Activated CD8-positive, alpha-beta memory T cell treated with anti-CD3 and anti-CD28 coated beads, Interleukin-2, amount 50 U/mL, for 48 hours (primary cell): Measurements from ENCODE around the gene TLE3.
A peak's percentile ranks its signal among the peaks of the same experiment; 100 is the strongest.

Experiments
- DNase-seq: peaks from one replicate; pipeline ENCODE4 v3.0.0-alpha.2; 2020

Gene TLE3

GRCh38 chr15:70026991-70027390 is 70.7 kb downstream of the TLE3 start:
- no peak for DNase-seq

GRCh38 chr15:70025413-70026296 is 72.1 kb downstream of the TLE3 start:
- DNase-seq, result no peak

DNA sequence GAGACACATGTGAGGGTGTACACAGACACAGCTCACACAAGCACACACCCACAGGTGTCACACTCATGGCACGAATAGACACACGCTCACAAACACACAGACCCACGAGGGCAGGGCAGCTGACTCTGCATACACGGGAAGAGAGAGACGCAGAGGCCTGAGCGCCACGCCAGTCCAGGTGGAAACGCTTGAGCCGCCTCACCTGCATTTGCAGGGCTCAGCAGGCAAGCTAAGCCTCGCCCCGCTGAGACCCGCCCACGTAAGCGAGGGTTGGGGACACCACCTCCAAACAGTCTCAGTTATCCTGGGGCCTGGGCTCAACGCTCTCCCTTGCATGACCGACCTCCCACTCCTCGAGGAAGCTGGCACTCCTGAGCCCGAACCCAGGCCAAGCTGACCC is 73.2 kb downstream of the TLE3 start:
- DNase-seq, result no peak

GRCh38 chr15:70023769-70024491 is 73.8 kb downstream of the TLE3 start:
- DNase-seq, result no peak

DNA sequence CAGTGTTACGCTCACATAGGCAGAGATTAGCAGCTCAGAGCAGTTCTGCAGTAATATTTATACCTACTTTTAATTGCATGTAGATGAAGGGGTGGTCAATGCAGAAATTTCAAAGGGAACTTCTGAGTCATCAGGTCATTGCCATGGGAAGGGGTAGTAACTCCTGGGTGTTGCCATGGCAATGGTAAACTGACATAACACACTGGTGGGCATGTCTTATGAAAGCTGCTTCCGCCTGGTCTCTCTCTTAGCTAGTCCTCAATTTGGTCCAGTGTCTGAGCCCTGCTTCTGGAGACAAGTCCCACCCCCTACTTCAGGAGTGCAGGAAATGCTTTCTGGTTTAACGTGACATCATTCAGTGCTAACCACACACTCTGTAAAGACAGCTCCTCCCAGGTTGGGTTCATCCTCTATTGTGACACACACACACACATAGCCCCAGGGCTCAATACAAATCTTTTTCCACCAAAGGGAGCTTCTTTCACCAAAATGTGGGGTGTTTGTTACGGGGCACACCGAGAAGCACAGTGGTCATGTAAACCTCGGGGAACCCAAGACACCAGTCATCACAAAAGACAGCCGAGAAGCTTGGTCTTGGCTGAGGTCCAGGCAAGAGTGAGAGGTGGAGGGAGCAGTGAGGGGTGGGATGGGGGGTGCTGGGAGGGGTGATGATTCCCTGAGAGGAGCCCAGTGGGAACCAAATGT is 74.5 kb downstream of the TLE3 start:
- DNase-seq, result peak; percentile 60

DNA sequence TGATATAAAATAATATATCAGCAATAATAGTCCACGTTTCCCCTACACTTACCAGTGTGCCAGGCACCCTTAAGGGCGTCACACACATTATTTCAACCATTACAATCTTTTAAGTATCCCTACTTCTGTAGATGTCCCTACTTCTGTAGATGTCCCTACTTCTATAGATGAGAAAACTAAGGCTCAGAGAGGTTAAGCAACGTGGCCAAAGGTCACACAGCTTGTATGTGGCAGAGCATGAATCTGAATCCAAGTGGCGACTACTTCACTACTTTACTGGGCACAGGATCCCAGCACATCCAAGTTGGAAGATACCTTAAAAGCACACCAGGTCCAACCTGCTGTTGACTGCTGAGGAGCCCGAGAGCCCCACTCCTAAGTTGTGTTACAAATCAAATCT is 77.5 kb downstream of the TLE3 start:
- no peak for DNase-seq

DNA sequence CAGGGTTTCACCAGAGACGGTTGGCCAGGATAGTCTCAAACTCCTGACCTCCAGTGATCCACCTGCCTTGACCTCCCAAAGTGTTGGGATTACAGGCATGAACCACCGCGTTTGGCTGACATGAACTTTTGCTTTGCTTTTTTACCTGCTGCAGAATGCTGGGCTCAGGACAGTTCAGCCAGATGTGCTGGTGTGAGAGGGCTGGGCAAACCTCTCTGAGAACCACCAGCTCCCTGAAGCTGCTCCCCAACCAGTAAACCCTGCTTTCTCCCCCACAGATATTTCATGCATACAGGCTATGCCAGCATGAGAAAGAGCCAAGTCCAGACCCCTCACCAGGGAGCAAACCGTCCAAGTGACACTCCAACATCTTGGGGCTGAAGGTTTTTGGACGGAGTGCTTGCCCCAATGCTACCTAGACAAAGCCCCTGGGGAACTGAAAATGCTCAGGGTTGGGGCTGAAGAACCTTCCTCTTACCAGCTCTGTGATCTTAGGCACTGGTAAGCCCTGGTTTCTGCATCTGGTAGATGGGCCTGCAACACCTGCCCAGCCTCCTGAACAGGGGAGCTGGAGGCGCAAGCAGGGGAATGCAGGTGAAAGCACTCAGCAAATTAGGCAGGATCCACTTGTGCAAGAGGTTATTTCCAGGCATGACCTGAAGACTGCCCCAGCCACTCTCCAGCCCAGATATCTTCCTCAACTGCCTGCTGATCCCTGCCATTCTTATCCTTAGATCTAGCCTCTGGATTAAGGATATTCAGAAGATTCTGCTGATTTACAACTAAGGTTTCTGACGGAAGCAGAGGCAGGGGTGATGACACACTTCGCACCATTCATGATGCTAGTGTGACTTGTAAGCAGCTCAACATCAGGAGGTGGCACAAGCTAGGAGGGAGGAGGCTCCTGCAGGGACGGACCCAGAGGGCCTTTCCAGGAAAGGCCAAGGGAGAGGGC is 78.8 kb downstream of the TLE3 start:
- DNase-seq, result no peak

- DNase-seq, result no peak
Observed at GRCh38 chr15:70017801-70018200, 79.9 kb downstream of the TLE3 start.

DNA sequence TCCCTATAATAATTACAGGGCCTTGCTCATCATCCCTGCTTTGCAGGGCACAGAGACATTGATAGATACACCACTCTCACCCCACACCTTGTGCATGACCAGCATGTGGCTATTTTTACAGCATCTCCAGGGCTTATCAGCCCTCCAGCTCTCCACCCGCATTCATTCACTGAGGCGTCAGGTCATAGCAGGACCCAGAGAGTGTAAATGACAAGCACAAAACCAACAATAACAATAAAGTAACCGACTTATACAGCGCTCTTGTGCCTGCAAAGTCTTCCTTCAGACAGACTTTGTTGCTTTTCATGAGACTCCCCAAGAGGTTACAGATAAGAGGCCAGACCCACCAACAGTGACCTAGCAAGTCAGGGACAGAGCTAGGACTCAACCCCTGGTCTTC is 80.7 kb downstream of the TLE3 start:
- no peak for DNase-seq

DNA sequence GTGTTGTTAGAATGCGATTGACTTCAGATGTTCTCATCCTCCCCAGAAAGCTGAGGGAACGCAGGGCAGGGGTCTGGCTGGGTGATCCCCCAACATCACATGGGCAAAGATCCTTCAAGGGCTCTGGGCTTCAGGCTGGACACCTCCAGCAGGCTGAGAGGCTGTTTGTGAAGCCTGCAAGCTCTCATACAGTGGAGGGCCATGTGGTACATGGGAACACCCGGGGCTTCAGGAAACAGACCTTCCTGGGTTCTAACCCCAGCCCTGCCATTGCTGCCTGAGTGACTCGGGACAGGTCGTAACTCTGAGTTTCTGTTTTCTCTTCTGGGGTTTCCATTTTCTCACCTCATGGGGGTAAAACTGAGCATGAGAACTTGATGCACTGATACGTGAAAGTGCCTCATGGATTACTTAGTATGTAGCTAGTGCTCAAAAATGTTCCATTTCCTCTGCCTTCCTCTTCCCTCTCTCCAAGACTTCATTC is 81.2 kb downstream of the TLE3 start:
- no peak for DNase-seq

- DNase-seq, result no peak
Observed at GRCh38 chr15:70014860-70015490, 82.7 kb downstream of the TLE3 start.

- no peak for DNase-seq
Observed at GRCh38 chr15:70014331-70014730, 83.4 kb downstream of the TLE3 start.

- DNase-seq, result no peak
Observed at GRCh38 chr15:70013656-70014313, 83.9 kb downstream of the TLE3 start.

DNA sequence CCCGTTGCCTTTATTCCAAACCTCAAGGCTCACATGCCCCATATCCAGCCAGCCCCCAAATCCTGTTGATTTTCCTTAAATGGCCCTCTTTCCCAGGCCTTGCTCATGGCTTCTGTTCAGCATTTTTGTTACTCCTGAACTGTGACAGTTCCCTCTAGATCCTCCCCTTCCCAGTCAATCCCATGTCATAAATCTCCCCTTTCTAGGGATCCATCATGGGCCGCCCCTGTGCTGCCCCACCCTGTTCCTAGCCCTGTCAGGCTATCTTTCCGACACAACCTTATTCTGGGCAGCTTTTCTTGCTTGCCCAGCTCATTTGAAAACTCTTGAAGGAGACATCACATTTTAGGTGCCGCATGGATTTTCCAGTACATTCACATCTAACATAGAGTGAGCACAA is 84.8 kb downstream of the TLE3 start:
- no peak for DNase-seq

- DNase-seq, result no peak
Observed at GRCh38 chr15:70008697-70009290, 88.9 kb downstream of the TLE3 start.

DNA sequence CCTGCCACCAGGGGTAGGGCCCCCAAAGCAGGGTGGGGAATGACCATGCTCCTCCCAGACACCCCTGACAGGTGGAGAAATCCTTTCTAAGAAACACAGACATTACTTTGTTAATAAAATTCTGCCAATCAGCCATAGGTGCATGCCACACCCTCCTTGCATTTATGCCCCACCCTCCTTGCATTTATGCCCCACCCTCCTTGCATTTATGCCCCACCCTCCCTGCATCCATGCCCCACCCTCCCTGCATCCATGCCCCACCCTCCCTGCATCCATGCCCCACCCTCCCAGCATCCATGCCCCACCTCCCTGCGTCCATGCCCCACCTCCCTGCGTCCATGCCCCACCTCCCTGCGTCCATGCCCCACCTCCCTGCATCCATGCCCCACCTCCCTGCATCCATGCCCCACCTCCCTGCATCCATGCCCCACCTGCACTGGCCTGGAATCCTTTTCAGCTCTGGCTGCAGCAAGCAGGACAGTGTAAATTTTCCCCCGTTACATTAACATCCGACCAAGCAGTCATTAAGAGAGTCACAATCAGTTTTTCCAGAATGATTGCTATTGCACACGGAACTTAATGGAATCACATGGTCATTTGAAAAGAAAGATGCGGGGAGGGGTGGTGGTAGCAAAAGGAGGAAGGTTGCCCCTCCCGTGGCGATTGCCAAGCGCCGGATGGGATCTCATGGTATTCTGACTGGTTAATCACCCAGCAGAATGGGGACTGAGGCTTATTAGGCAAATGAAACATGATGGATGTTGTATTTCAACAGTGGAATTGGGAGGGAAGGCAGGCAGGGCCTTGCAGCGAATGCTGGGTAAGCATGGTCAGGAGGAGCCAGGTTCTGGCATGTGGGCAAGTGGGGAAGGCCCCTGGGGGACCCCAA is 91.2 kb downstream of the TLE3 start:
- DNase-seq, result no peak

DNA sequence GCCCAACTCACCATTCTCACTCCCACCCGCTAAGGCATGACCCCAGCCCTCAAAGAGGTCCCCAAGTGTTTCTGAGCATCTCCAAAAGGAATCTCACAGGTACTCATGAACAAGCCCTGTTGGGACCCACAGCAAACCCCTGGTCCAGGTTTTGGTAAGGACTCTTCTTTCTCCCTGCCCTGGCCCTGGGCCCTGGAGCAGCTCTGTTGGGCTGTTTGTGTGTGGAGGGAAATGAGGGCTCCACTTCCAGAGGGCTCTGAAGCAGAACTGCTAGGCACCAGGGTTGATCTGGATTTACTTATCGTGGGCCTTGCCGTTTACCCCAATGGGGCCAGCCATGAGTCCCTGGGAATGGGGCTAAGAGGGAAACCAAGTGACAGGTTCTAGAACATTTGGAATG is 92.9 kb downstream of the TLE3 start:
- no peak for DNase-seq

DNA sequence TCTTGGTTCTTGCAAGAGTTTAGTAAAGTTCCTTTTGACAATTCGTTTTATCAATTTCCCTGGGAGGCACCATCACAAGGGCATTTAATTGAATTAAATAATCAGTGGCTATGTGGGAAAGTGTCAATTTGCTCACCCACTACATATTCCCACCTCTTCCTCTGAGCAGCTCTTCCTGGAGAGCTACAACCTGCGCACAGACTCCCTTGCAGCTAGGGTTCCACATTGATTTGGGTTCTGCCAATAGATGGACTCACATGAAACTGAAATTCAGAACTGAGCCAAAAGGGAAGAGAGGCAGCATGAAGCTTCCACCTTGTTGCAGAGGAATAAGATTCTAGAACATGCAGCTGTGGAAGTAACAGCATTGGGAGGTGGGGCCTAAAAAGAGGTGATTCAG is 94.8 kb downstream of the TLE3 start:
- DNase-seq, result no peak

- no peak for DNase-seq
Observed at GRCh38 chr15:70001859-70002258, 95.9 kb downstream of the TLE3 start.
